Subcutaneous adipose tissue (tissue), 4 donors: ENCODE data around the gene MRPL55. TPM values are rescaled to one million over a fixed set of nuclear protein-coding genes. Genes with fewer than 3 reads are reported as not detected.

ENCODE experiments used
- total RNA-seq, 4 donors: library from RNA; depleted of rRNA; stranded (reverse); fragments of >200 nt; gene quantifications; one replicate each; pipeline ENCODE4 v1.1.0, GENCODE V29; 2016
- TF ChIP-seq, protein P1 (sequence below): fragments of 450-650 bp; IDR thresholded peaks from one replicate; pipeline ENCODE4 v1.5.1; 2016; ENCODE audit warnings: low read depth, mild to moderate bottlenecking, control low read depth, antibody characterized with exemption, moderate library complexity

Gene MRPL55
- total RNA-seq, 4 donors from 2014 or later: 45.3 to 102 (median 49.9) TPM

DNA sequence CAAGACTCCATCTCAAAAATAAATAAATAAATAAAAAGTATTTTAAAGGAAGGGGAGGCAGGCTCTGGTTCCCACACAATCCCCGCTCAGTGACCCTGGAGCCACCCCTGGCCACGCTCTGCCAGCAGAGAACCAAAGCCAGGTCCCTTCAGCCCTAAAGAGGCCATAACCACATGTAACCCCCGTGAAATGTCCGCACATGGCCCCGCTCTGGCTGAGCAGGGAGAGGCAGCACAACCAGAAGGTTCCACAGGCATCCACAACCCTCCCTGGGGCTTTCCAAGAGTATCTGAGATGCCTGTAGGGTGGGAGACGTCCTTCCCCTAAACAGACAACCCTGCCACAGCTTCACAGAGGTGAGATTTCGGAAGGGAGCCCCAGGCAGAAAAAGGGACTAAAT lies 28.0 kb downstream of the MRPL55 start:
- TF ChIP-seq, protein P1, sequence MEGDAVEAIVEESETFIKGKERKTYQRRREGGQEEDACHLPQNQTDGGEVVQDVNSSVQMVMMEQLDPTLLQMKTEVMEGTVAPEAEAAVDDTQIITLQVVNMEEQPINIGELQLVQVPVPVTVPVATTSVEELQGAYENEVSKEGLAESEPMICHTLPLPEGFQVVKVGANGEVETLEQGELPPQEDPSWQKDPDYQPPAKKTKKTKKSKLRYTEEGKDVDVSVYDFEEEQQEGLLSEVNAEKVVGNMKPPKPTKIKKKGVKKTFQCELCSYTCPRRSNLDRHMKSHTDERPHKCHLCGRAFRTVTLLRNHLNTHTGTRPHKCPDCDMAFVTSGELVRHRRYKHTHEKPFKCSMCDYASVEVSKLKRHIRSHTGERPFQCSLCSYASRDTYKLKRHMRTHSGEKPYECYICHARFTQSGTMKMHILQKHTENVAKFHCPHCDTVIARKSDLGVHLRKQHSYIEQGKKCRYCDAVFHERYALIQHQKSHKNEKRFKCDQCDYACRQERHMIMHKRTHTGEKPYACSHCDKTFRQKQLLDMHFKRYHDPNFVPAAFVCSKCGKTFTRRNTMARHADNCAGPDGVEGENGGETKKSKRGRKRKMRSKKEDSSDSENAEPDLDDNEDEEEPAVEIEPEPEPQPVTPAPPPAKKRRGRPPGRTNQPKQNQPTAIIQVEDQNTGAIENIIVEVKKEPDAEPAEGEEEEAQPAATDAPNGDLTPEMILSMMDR: no peak

DNA sequence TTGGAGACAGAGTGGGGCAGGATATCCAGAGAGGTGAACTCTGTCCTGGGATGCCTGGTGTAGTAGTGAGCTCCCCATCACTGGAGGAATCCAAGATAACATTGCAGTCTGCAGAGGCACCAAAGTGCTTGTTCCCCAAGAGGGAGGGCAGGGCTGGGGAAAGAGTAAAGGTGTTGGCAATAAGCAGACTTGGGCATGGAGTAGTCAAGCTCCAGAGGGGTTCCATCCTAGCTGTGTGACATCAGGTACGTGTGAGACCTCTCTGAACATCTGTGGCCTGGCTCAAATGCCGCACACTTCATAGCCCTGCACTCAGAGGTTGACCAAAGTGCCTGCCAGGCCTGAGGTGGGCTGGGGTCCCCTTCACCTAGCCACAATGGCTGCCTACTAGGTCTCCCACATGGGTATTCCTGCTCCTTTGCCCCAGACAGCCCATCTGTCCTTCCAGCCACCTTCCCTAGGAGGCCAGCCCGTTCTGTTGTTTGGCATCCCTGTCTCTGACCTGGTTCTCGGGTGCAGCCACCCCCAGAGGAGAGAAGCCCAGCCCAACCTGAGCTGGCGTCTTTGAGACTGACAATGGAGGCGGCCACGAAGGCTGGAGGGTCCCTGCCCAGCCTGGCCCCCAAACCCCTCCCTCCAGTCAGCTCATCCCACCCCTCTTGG lies 29.4 kb downstream of the MRPL55 start:
- TF ChIP-seq, protein P1: no peak

DNA sequence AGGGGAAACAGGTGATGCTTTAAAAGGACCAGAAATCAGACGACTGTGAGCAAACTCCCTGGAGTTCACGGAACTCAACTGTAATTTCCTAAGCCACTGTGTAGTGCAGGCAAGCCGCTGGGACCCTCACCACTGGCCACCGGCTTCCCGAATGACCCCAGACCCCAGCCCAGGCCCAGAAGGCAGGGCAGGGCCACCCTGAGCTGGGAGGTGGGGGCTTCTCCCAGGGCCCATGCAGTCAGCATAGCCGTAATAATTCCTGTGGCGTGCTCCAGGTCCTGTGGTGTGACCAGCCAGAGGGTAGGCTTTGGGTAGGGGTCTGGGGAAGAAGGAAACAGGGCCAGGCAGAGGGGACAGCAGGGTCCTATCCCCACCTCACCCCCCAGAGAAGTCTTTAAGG lies 30.1 kb downstream of the MRPL55 start:
- TF ChIP-seq, protein P1: no peak

DNA sequence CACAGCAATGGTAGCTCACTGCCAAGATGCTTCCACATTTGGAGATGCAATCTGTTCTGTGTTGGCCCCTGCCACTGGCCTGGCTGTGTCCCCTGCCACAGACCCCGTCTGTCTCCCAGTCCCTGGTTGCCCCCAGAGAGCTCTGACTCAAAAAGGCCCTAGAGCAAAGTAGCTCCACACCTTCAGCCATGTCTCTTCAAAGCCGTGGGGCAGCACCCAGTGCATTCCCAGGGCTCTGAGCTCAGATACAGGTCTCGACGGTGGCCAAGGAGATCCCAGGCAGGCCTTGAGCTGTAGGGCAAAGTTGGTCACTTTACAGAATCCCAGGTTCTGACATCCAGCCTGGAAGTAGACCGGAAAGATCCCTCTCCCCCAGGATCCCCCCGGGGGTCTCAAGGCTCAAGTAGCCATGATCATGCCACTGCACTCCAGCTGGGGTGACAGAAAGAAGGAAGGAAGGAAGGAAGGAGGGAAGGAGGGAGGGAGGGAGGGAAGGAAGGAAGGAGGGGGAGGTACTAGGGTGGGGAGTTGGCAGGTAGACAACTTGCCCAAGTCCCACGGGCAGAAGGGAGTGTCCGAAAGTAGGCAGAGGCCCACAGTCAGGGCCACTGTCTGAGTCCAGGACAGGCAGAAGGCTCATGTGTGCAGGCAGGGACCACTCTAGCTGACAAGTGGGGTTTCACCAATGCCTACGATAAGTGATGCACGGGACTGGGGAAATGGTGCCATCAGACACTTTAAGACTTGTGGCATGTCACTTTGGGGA lies 31.4 kb downstream of the MRPL55 start:
- TF ChIP-seq, protein P1: no peak

DNA sequence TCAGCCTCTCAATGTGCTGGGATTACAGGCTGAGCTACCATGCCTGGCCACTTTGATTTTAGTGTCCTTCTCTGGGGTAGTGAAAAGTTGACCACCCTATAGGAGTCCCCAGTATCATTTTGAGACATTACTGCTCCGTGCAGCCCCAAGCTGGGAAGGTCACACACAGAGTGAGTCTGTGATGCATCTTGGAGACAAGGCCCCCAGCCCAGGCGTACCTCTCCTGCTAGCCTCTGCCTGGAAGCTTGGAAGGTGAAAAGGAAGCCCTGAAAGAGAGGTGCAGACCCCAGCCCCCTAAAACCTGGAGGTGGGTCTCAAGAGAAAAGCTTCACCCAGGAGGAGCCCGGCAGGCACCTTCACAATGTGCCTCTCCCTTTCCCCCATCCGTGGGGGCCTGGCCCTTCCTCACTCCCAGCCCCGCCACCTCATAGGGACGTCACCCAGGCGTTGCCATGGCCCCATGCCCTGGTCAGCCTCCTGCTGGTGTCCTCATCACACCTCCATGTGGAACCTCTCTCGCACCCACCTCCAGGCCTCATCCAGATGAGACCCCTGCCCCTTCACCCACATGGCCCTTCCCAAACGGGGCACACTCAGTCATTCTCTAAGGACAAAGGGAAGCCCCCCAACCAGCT lies 32.2 kb downstream of the MRPL55 start:
- TF ChIP-seq, protein P1: no peak

DNA sequence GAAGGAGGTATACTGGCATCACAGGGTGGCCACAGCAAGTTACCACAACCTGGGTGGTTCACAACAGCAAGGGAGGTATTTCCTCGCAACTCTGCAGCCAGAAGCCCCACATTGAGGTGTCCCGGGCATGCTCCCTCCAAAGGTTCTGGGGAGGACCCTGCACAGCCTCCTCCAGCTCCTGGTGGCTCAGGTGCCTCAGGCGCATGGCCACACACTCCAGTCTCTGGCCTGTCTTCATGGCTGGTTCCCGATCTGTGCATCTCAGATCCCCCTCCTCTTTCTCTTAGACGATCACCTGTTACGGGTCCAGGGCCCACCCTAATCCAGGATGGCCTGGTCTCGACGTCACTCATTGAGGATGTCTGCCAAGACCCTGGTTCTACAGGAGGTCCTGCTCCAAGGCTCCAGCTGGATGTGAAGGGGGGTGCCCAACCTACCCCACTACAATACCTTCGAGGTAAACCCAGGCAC lies 33.3 kb downstream of the MRPL55 start:
- TF ChIP-seq, protein P1: no peak
